Lung (tissue), 12 donors: ENCODE data around the gene LEFTY1. TPM values are rescaled to one million over a fixed set of nuclear protein-coding genes. Genes with fewer than 3 reads are reported as not detected.

Experiments
- ATAC-seq: fragments of 200-7000 bp; cut with Tn5 transposase; one replicate; pipeline ENCODE4 v1.9.1; 2020; ENCODE audit warnings: moderate number of reproducible peaks; ENCODE audit not compliant: insufficient read depth, low FRiP score
- DNase-seq, 3 donors: peaks; one replicate each; pipeline ENCODE4 v3.0.0-alpha.2; 2013 to 2017
- H3K27ac ChIP-seq, 2 donors: one replicate each; pipeline ENCODE4 v1.5.1; 2013; ENCODE audit warnings: mild to moderate bottlenecking in 2 of 2, moderate library complexity in 2 of 2, control low read depth in 1 of 2, inconsistent platforms in 1 of 2, low read depth in 1 of 2, low read length in 1 of 2
- H3K27me3 ChIP-seq, 3 donors: one replicate each; pipeline ENCODE4 v1.5.1; 2013; ENCODE audit warnings: low read length in 2 of 3; ENCODE audit not compliant: control insufficient read depth in 3 of 3, insufficient read depth in 3 of 3
- H3K36me3 ChIP-seq, 4 donors: one replicate each; pipeline ENCODE4 v1.5.1; 2013; ENCODE audit warnings: low read length in 4 of 4, mild to moderate bottlenecking in 1 of 4, moderate library complexity in 1 of 4; ENCODE audit not compliant: control insufficient read depth in 4 of 4, insufficient read depth in 4 of 4
- H3K4me1 ChIP-seq, 5 donors: one replicate each; pipeline ENCODE4 v1.5.1; 2013; ENCODE audit warnings: low read length in 5 of 5, mild to moderate bottlenecking in 2 of 5, moderate library complexity in 1 of 5; ENCODE audit not compliant: control insufficient read depth in 5 of 5, insufficient read depth in 5 of 5
- H3K4me3 ChIP-seq: one replicate; pipeline ENCODE4 v1.5.1; 2013; ENCODE audit warnings: mild to moderate bottlenecking, control low read depth, moderate library complexity
- H3K9ac ChIP-seq, 2 donors: one replicate each; pipeline ENCODE4 v1.5.1; 2013; ENCODE audit warnings: low read length in 2 of 2, control low read depth in 1 of 2; ENCODE audit not compliant: insufficient read depth in 1 of 2
- H3K9me3 ChIP-seq, 4 donors: one replicate each; pipeline ENCODE4 v1.5.1; 2013; ENCODE audit warnings: low read length in 3 of 4, mild to moderate bottlenecking in 1 of 4, moderate library complexity in 1 of 4; ENCODE audit not compliant: control insufficient read depth in 4 of 4, insufficient read depth in 3 of 4
- WGBS, 2 donors: extraction: QIAGEN DNeasy Blood & Tissue Kit; methylation state at CpG; one replicate each; pipeline ENCODE4 v1.1.7; 2013; 5-methylcytosine and 5-hydroxymethylcytosine counted together
- polyA plus RNA-seq, 2 donors: library from polyadenylated mRNA; stranded (reverse); fragments of 200-250 nt; gene quantifications; one replicate each; pipeline ENCODE4 v1.2.1, GENCODE V29; 2013
- total RNA-seq, 2 donors: library from RNA; depleted of rRNA in 1 of 2; stranded (reverse); fragments of >200 nt in 1 of 2; gene quantifications; one replicate each; pipeline ENCODE4 v1.2.1, GENCODE V29; 2014 to 2021
- TF ChIP-seq, protein P1 (sequence below): IDR thresholded peaks from 2 replicates; pipeline ENCODE4 v1.5.1; 2012; ENCODE audit warnings: mild to moderate bottlenecking; ENCODE audit errors: control extremely low read depth, extremely low read depth
- donor health status: control.
- donor health status: control.
- donor health status: Bipolar disorder and iron deficiency.
- donor health status: healthy.
- donor health status: DM: yes; HTN: yes; CAD: no.

Gene LEFTY1
- total and polyA plus RNA-seq, 4 donors, result 0.12 to 2.1 (median 0.34) TPM

GRCh38 chr1:225855503-225856300 is 33.2 kb downstream of the LEFTY1 start:
- Histone ChIP-seq H3K27ac (peak overlapping the region in 1 of 2 donors; percentile 55), H3K4me1 (peaks cover 0 to 50% (median 5%) of the 10 kb centered on the region in 5 donors), H3K4me3 (no peak overlapping the region), H3K27me3 (no peaks in the 10 kb centered on the region), H3K36me3 (peaks cover 3 to 38% (median 31%) of the 10 kb centered on the region in 4 donors), H3K9ac (no peak overlapping the region), H3K9me3 (no peaks in the 10 kb centered on the region)
- no peak for DNase-seq
- TF ChIP-seq, protein P1, sequence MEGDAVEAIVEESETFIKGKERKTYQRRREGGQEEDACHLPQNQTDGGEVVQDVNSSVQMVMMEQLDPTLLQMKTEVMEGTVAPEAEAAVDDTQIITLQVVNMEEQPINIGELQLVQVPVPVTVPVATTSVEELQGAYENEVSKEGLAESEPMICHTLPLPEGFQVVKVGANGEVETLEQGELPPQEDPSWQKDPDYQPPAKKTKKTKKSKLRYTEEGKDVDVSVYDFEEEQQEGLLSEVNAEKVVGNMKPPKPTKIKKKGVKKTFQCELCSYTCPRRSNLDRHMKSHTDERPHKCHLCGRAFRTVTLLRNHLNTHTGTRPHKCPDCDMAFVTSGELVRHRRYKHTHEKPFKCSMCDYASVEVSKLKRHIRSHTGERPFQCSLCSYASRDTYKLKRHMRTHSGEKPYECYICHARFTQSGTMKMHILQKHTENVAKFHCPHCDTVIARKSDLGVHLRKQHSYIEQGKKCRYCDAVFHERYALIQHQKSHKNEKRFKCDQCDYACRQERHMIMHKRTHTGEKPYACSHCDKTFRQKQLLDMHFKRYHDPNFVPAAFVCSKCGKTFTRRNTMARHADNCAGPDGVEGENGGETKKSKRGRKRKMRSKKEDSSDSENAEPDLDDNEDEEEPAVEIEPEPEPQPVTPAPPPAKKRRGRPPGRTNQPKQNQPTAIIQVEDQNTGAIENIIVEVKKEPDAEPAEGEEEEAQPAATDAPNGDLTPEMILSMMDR, result no peak
- ATAC-seq, result no peak
- WGBS, 2 donors, result 55 to 64% methylated on average over 10 of the region's 10 CpGs

- Histone ChIP-seq H3K36me3 (peaks cover 3 to 33% (median 27%) of the 10 kb centered on the region in 4 donors), H3K4me1 (peaks cover 0 to 71% (median 6%) of the 10 kb centered on the region in 5 donors), H3K27ac (no peak overlapping the region), H3K27me3 (no peaks in the 10 kb centered on the region), H3K9me3 (no peaks in the 10 kb centered on the region), H3K4me3 (no peak overlapping the region), H3K9ac (no peak overlapping the region)
- DNase-seq (no peak), ATAC-seq (no peak)
- WGBS, 2 donors, result 95 to 100% methylated on average over 12 of the region's 12 CpGs
- TF ChIP-seq, protein P1, result no peak
These were observed 35.5 kb downstream of the LEFTY1 start for GRCh38 chr1:225853441-225853840.

- Histone ChIP-seq H3K36me3 (peaks cover 3 to 38% (median 33%) of the 10 kb centered on the region in 4 donors), H3K4me1 (peaks cover 0 to 73% (median 6%) of the 10 kb centered on the region in 5 donors), H3K27ac (no peak overlapping the region), H3K4me3 (no peak overlapping the region), H3K27me3 (no peaks in the 10 kb centered on the region), H3K9me3 (no peaks in the 10 kb centered on the region), H3K9ac (peak overlapping the region in 1 of 2 donors; percentile 5)
- ATAC-seq, result no peak
- TF ChIP-seq, protein P1, result no peak
- WGBS, 2 donors, result 88% methylated on average over 13 of the region's 13 CpGs
- no peak for DNase-seq
These were observed 36.4 kb downstream of the LEFTY1 start for GRCh38 chr1:225852413-225853124.
